ENCODE results near the gene FOXN4.

The FOXN4 gene

GRCh38 chr12:109289551-109289950 is 19.5 kb downstream of the FOXN4 start:
- H3K27ac ChIP-seq (ENCODE audit: poor library complexity, severe bottlenecking), result no peak overlapping the region
- no peak for ATAC-seq (ENCODE audit: low read depth)
- no peaks in the 10 kb centered on the region for H3K4me1 ChIP-seq (ENCODE audit: insufficient read depth, poor library complexity, severe bottlenecking)
- no peaks in the 10 kb centered on the region for H3K36me3 ChIP-seq (ENCODE audit: low read depth)
- no peak for DNase-seq (ENCODE audit: low spot score)
- H3K4me3 ChIP-seq (ENCODE audit: severe bottlenecking), result no peak overlapping the region
- no peaks in the 10 kb centered on the region for H3K9me3 ChIP-seq (ENCODE audit: severe bottlenecking)
- TF ChIP-seq, protein P1, sequence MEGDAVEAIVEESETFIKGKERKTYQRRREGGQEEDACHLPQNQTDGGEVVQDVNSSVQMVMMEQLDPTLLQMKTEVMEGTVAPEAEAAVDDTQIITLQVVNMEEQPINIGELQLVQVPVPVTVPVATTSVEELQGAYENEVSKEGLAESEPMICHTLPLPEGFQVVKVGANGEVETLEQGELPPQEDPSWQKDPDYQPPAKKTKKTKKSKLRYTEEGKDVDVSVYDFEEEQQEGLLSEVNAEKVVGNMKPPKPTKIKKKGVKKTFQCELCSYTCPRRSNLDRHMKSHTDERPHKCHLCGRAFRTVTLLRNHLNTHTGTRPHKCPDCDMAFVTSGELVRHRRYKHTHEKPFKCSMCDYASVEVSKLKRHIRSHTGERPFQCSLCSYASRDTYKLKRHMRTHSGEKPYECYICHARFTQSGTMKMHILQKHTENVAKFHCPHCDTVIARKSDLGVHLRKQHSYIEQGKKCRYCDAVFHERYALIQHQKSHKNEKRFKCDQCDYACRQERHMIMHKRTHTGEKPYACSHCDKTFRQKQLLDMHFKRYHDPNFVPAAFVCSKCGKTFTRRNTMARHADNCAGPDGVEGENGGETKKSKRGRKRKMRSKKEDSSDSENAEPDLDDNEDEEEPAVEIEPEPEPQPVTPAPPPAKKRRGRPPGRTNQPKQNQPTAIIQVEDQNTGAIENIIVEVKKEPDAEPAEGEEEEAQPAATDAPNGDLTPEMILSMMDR (IDR thresholded peaks at IDR 0.05; ENCODE audit: poor library complexity, severe bottlenecking), result no peak
- H3K27me3 ChIP-seq (ENCODE audit: insufficient read depth, poor library complexity, severe bottlenecking), result peaks cover 6% of the 10 kb centered on the region

GRCh38 chr12:109289004-109289403 is 20.1 kb downstream of the FOXN4 start:
- TF ChIP-seq, protein P1 (IDR thresholded peaks at IDR 0.05; ENCODE audit: poor library complexity, severe bottlenecking), result no peak
- DNase-seq (ENCODE audit: low spot score) (no peak), ATAC-seq (ENCODE audit: low read depth) (no peak)
- no peaks in the 10 kb centered on the region for H3K9me3 ChIP-seq (ENCODE audit: severe bottlenecking)
- no peak overlapping the region for H3K4me3 ChIP-seq (ENCODE audit: severe bottlenecking)
- no peaks in the 10 kb centered on the region for H3K36me3 ChIP-seq (ENCODE audit: low read depth)
- H3K4me1 ChIP-seq (ENCODE audit: insufficient read depth, poor library complexity, severe bottlenecking), result no peaks in the 10 kb centered on the region
- H3K27me3 ChIP-seq (ENCODE audit: insufficient read depth, poor library complexity, severe bottlenecking), result peaks cover 6% of the 10 kb centered on the region
- no peak overlapping the region for H3K27ac ChIP-seq (ENCODE audit: poor library complexity, severe bottlenecking)

GRCh38 chr12:109288571-109288970 is 20.5 kb downstream of the FOXN4 start:
- Histone ChIP-seq H3K4me3 (ENCODE audit: severe bottlenecking) (no peak overlapping the region), H3K36me3 (ENCODE audit: low read depth) (no peaks in the 10 kb centered on the region), H3K4me1 (ENCODE audit: insufficient read depth, poor library complexity, severe bottlenecking) (no peaks in the 10 kb centered on the region), H3K27ac (ENCODE audit: poor library complexity, severe bottlenecking) (no peak overlapping the region), H3K27me3 (ENCODE audit: insufficient read depth, poor library complexity, severe bottlenecking) (peaks cover 6% of the 10 kb centered on the region), H3K9me3 (ENCODE audit: severe bottlenecking) (no peaks in the 10 kb centered on the region)
- no peak for DNase-seq (ENCODE audit: low spot score)
- ATAC-seq (ENCODE audit: low read depth), result no peak
- TF ChIP-seq, protein P1 (IDR thresholded peaks at IDR 0.05; ENCODE audit: poor library complexity, severe bottlenecking), result no peak

DNA sequence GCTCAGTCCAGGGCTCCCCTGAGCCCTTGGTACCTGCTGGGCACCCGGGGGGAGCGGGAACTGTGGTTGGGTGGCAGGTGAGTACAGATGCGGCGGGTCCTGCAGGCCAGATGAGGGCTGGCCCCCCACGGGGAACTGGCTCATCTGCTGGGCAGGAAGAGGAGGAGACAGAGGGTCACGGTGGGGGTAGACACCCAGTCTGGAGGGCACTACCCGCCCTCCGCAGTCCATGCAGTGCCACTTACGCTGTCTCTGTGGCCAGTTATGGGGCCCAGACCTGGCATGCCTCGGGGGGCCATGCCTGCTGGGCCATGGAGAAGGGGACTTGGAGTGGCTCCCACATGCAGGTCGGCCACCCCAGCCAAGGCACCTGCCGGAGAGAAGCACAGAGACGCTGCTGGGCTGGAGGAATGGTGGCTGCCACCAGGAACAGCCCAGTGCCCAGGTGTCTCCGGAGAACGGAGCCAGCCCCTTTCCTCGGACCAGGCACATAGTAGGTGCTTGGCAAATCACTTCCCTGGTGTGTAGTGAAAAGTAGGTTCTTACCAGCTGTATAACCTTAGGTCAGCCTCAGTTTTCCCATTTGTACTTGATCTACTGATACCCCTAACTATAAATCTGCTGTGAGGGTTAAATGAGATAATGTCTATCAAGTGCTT is 21.1 kb downstream of the FOXN4 start:
- ATAC-seq (ENCODE audit: low read depth) (no peak), DNase-seq (ENCODE audit: low spot score) (no peak)
- H3K4me3 ChIP-seq (ENCODE audit: severe bottlenecking), result no peak overlapping the region
- no peak overlapping the region for H3K27ac ChIP-seq (ENCODE audit: poor library complexity, severe bottlenecking)
- H3K27me3 ChIP-seq (ENCODE audit: insufficient read depth, poor library complexity, severe bottlenecking), result peaks cover 6% of the 10 kb centered on the region
- H3K36me3 ChIP-seq (ENCODE audit: low read depth), result no peaks in the 10 kb centered on the region
- TF ChIP-seq, protein P1 (IDR thresholded peaks at IDR 0.05; ENCODE audit: poor library complexity, severe bottlenecking), result no peak
- H3K4me1 ChIP-seq (ENCODE audit: insufficient read depth, poor library complexity, severe bottlenecking), result no peaks in the 10 kb centered on the region
- no peaks in the 10 kb centered on the region for H3K9me3 ChIP-seq (ENCODE audit: severe bottlenecking)

DNA sequence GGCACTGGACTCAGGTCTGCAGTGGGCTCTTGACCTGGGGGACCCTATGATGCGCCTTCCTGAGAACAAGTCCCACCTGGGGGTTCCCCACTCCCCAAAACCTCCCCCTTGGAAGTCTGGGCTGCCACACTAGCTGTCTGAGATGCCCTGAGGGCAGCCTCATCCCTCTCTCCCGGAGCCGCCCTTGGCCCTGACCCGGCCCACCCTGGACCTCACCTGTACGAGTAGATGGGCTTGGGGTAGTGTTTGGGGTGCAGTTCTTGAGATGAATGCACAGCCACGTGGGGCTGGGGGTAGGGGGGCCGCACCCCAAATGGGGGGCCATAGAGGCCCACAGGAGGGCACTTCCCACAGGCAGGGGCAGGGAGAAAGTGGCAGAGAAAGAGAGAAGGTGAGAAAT is 21.9 kb downstream of the FOXN4 start:
- Histone ChIP-seq H3K36me3 (ENCODE audit: low read depth) (no peaks in the 10 kb centered on the region), H3K4me1 (ENCODE audit: insufficient read depth, poor library complexity, severe bottlenecking) (no peaks in the 10 kb centered on the region), H3K9me3 (ENCODE audit: severe bottlenecking) (no peaks in the 10 kb centered on the region), H3K27ac (ENCODE audit: poor library complexity, severe bottlenecking) (no peak overlapping the region), H3K27me3 (ENCODE audit: insufficient read depth, poor library complexity, severe bottlenecking) (peaks cover 3% of the 10 kb centered on the region), H3K4me3 (ENCODE audit: severe bottlenecking) (no peak overlapping the region)
- no peak for ATAC-seq (ENCODE audit: low read depth)
- TF ChIP-seq, protein P1 (IDR thresholded peaks at IDR 0.05; ENCODE audit: poor library complexity, severe bottlenecking), result no peak
- DNase-seq (ENCODE audit: low spot score), result no peak

Data from RWPE2 (cell line).